Smooth muscle cell (in vitro differentiated cells): ENCODE data around the gene SCN5A. TPM values are rescaled to one million over a fixed set of nuclear protein-coding genes. Genes with fewer than 3 reads are reported as not detected.

Source experiments
- DNase-seq: peaks from one replicate; lab custom pipeline; 2025; ENCODE audit not compliant: unreplicated experiment; lab: John Stamatoyannopoulos, UW
- H2AFZ ChIP-seq: fragments of 200-600 bp; sonication (generic); 2 replicates; pipeline ENCODE4 v1.6.0; 2016; ENCODE audit warnings: antibody characterized with exemption, low read depth, mild to moderate bottlenecking
- H3F3A ChIP-seq: fragments of 200-600 bp; sonication (generic); 2 replicates; pipeline ENCODE4 v1.6.0; 2017; ENCODE audit warnings: antibody characterized with exemption, low read depth
- H3K27ac ChIP-seq: fragments of 200-600 bp; sonication (generic); 2 replicates; pipeline ENCODE4 v1.5.1; 2016; ENCODE audit warnings: low read depth, mild to moderate bottlenecking
- H3K27me3 ChIP-seq: fragments of 200-600 bp; sonication (generic); 2 replicates; pipeline ENCODE4 v1.6.1; 2016; ENCODE audit warnings: low read depth, mild to moderate bottlenecking
- H3K36me3 ChIP-seq: fragments of 200-600 bp; sonication (generic); 2 replicates; pipeline ENCODE4 v1.5.1; 2016; ENCODE audit warnings: low read depth
- H3K4me1 ChIP-seq: fragments of 200-600 bp; sonication (generic); 2 replicates; pipeline ENCODE4 v1.5.1; 2016; ENCODE audit warnings: low read depth
- H3K4me2 ChIP-seq: fragments of 200-600 bp; sonication (generic); 2 replicates; pipeline ENCODE4 v1.6.0; 2016; ENCODE audit warnings: mild to moderate bottlenecking
- H3K4me3 ChIP-seq: fragments of 200-600 bp; sonication (generic); 2 replicates; pipeline ENCODE4 v1.5.1; 2016; ENCODE audit warnings: mild to moderate bottlenecking
- H3K79me2 ChIP-seq: fragments of 200-600 bp; sonication (generic); 2 replicates; pipeline ENCODE4 v1.6.0; 2016; ENCODE audit warnings: low read depth, mild to moderate bottlenecking
- H3K9ac ChIP-seq: fragments of 200-600 bp; sonication (generic); 2 replicates; pipeline ENCODE4 v1.6.0; 2016; ENCODE audit warnings: low read depth
- H3K9me3 ChIP-seq: fragments of 200-600 bp; sonication (generic); replicated peaks from 2 replicates; pipeline ENCODE4 v1.5.1; 2016; ENCODE audit warnings: low read depth
- H4K20me1 ChIP-seq: fragments of 200-600 bp; sonication (generic); 2 replicates; pipeline ENCODE4 v1.6.0; 2016; ENCODE audit warnings: low read depth
- CTCF ChIP-seq: fragments of 200-600 bp; sonication (generic); IDR thresholded peaks from 2 replicates; pipeline ENCODE4 v1.5.1; 2017; ENCODE audit warnings: borderline replicate concordance, mild to moderate bottlenecking, antibody characterized with exemption; ENCODE audit not compliant: insufficient read depth, poor library complexity, severe bottlenecking
- WGBS: methylation state at CpG from one replicate; pipeline ENCODE4 v1.1.7; 2016; ENCODE audit warnings: low lambda C conversion rate; 5-methylcytosine and 5-hydroxymethylcytosine counted together
- polyA plus RNA-seq: library from polyadenylated mRNA; unstranded; fragments of >200 nt; fragmentation: Nextera tagmentation; extraction: Ambion mirVana; gene quantifications from 2 replicates; pipeline ENCODE4 v1.2.1, GENCODE V29; 2016
- total RNA-seq: library from RNA; depleted of rRNA; stranded (reverse); fragments of >200 nt; gene quantifications from 2 replicates; pipeline ENCODE4 v1.2.3, GENCODE V29; 2014

The SCN5A gene
- total and polyA plus RNA-seq, 2 experiments from 2014 or later: 0.93 to 3.4 TPM

DNA sequence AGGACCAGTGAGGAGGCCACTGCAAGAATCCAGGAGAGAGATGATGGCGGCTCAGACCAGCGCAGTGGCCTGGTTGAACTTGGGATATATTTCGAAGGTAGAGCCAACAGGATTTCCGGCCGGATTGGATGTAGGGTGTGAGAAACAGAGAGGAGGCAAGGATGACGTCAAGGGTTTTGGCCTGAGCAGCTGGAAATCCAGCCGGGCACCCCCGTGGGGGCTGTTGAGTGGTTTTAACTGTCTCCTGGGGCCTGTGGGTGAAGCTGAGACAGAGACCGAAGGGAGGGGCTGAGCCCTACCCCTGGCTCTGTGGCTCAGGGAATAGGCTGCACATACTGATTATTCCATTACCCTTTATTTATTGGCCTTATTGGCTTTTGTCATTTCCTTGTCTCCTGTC lies 107.7 kb downstream of the SCN5A start:
- Histone ChIP-seq H3K4me3 (no peak overlapping the region), H3F3A (no peaks in the 10 kb centered on the region), H4K20me1 (no peaks in the 10 kb centered on the region), H3K9me3 (no peaks in the 10 kb centered on the region), H3K4me2 (no peak overlapping the region), H3K4me1 (no peaks in the 10 kb centered on the region), H3K27me3 (no peaks in the 10 kb centered on the region), H3K79me2 (no peaks in the 10 kb centered on the region), H3K9ac (no peak overlapping the region), H2AFZ (no peak overlapping the region), H3K27ac (no peak overlapping the region), H3K36me3 (no peaks in the 10 kb centered on the region)
- 82% methylated on average over 9 of the region's 9 CpGs for WGBS
- TF ChIP-seq CTCF: no peak
- DNase-seq: no peak

DNA sequence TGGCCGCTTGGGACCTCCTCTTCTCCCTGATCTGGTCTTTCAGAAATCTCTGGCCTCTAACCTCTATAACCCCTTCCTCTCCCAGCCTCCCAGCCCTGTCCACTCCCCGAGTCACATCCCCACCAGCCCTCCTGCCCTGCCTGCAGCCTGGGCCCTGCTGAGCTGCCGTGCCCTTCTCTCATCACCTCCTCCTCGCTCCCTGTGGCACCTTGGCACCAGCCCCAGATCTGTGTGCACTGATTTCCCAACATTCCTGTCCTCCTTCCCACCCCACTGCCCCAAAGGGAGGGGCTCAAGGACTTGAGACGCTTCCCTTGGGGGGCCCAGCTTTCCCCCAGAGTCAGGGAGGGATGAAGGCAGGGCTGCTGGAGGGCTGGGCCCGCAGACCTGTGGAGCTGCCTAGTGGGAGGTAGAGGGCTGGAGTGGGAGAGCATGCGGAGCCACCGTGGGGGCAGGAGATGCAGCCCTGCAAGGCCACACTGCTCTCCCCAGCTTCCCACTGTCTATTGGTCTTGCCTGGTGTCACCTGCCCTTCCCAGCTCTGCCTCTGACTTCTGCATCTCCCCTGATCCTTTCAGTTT lies 110.6 kb downstream of the SCN5A start:
- WGBS: 94% methylated on average over 8 of the region's 8 CpGs

GRCh38 chr3:38536671-38537070 lies 112.8 kb downstream of the SCN5A start:
- no peak for DNase-seq
- no peaks in the 10 kb centered on the region for H3K9me3 ChIP-seq

More for the DNA sequence above, 110.6 kb downstream of the SCN5A start:
- Histone ChIP-seq H3K4me1 (no peaks in the 10 kb centered on the region), H3K27me3 (no peaks in the 10 kb centered on the region), H4K20me1 (no peaks in the 10 kb centered on the region), H3F3A (no peaks in the 10 kb centered on the region), H3K9me3 (no peaks in the 10 kb centered on the region), H3K4me3 (no peak overlapping the region), H3K79me2 (no peaks in the 10 kb centered on the region), H2AFZ (no peak overlapping the region), H3K36me3 (no peaks in the 10 kb centered on the region), H3K4me2 (no peak overlapping the region), H3K27ac (no peak overlapping the region), H3K9ac (no peak overlapping the region)
- no peak for TF ChIP-seq CTCF
- DNase-seq: no peak

More at GRCh38 chr3:38536671-38537070, 112.8 kb downstream of the SCN5A start:
- TF ChIP-seq CTCF: no peak
- no peaks in the 10 kb centered on the region for H3K79me2 ChIP-seq
- no peaks in the 10 kb centered on the region for H3K36me3 ChIP-seq
- no peaks in the 10 kb centered on the region for H3K4me1 ChIP-seq
- no peak overlapping the region for H3K27ac ChIP-seq
- H4K20me1 ChIP-seq: no peaks in the 10 kb centered on the region
- H3F3A ChIP-seq: no peaks in the 10 kb centered on the region
- H3K27me3 ChIP-seq: no peaks in the 10 kb centered on the region
- 77% methylated on average over 3 of the region's 3 CpGs for WGBS
- no peak overlapping the region for H3K4me3 ChIP-seq
- no peak overlapping the region for H2AFZ ChIP-seq
- H3K9ac ChIP-seq: no peak overlapping the region
- no peak overlapping the region for H3K4me2 ChIP-seq
